Muscle of back (tissue), 10 donors: ENCODE results near the gene NUDT19. TPM values are rescaled to one million over a fixed set of nuclear protein-coding genes. Genes with fewer than 3 reads are reported as not detected.

Experiments
- polyA plus RNA-seq, 10 donors: library from polyadenylated mRNA; unstranded; fragments of 120-200 nt; gene quantifications; one replicate each; pipeline ENCODE4 v1.2.1, GENCODE V29; 2013; ENCODE audit not compliant: insufficient read length in 10 of 10

NUDT19 gene
- polyA plus RNA-seq, 10 donors = 6.2 to 10.6 (median 8.1) TPM

Other genes starting within 250 kb of the NUDT19 start
- gene PDCD5, start 110.6 kb upstream of the NUDT19 start, polyA plus RNA-seq = 100 to 1,000 TPM; 115 to 144 (median 130) TPM
- 10 to 100 TPM in 8 of 10 donors, 1 to 10 TPM in 2; 9.3 to 15.4 (median 12.0) TPM for gene ANKRD27, start 16.6 kb upstream of the NUDT19 start, polyA plus RNA-seq
- under 1 TPM in 8 of 10 donors, not detected in 2; 0.08 to 0.99 (median 0.18) TPM for gene RGS9BP, start 16.0 kb upstream of the NUDT19 start, polyA plus RNA-seq
- 1 to 10 TPM in 1 of 10 donors, under 1 TPM in 9; 0.10 to 1.3 (median 0.32) TPM for gene TDRD12, start 27.9 kb downstream of the NUDT19 start, polyA plus RNA-seq
- gene SLC7A9, start 177.9 kb downstream of the NUDT19 start, polyA plus RNA-seq = under 1 TPM; 0.12 to 0.72 (median 0.60) TPM